GM20000 (cell line): Measurements from ENCODE around the gene CYP3A7.
"Not testable (repeated sequence)": the region's sequence is repeated elsewhere in the genome, so short reads cannot be mapped to it uniquely, and the experiment has no call there.

ENCODE experiments used
- DNase-seq: peaks from one replicate; pipeline ENCODE4 v3.0.0; 2012; ENCODE audit warnings: low spot score
- TF ChIP-seq, protein P1 (sequence below): IDR thresholded peaks from 2 replicates; pipeline ENCODE4 v1.5.1; 2012; ENCODE audit warnings: mild to moderate bottlenecking, control low read depth; ENCODE audit errors: extremely low read depth, missing control alignments

CYP3A7 gene

GRCh38 chr7:99709838-99710578 lies 25.0 kb downstream of the CYP3A7 start:
- no peak for DNase-seq
- TF ChIP-seq, protein P1, sequence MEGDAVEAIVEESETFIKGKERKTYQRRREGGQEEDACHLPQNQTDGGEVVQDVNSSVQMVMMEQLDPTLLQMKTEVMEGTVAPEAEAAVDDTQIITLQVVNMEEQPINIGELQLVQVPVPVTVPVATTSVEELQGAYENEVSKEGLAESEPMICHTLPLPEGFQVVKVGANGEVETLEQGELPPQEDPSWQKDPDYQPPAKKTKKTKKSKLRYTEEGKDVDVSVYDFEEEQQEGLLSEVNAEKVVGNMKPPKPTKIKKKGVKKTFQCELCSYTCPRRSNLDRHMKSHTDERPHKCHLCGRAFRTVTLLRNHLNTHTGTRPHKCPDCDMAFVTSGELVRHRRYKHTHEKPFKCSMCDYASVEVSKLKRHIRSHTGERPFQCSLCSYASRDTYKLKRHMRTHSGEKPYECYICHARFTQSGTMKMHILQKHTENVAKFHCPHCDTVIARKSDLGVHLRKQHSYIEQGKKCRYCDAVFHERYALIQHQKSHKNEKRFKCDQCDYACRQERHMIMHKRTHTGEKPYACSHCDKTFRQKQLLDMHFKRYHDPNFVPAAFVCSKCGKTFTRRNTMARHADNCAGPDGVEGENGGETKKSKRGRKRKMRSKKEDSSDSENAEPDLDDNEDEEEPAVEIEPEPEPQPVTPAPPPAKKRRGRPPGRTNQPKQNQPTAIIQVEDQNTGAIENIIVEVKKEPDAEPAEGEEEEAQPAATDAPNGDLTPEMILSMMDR = no peak

DNA sequence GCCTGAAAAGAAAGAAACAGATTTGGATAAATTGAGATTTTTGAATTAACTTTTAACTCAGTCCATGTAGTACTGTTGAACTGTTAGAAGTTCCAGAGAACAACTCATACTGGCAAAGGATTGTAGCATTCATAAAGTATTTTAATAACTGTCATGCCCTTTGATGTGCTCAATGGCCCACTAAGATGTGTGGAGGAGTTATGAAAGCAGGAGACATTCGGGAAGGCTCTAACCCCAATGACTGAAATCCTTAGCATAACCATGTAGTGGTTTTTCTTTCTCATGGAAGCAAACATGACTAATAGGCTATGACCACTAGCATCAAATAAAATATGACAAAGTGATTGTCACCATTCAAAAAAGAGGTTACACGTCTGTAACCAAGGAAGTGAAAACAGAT lies 25.7 kb downstream of the CYP3A7 start:
- no peak for DNase-seq
- TF ChIP-seq, protein P1 = no peak

DNA sequence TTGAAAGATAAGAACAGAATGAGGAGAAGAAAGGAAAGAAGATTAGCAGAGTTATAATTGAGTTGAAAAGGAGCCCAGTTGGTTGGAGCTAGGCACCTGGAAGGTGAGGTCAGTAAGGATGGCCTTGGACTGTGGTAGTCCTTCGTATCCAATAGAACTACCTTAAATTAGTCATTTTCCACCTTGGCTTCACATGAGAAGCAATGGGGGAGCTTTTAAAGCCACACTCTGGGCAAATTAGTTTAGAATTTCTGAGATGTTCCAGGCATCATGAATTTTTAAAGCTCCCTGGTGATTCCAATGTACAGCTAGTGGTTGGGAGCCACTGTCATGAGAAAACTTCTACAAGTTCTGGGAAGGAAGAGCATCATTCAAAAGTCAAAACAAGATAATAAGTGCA lies 27.9 kb downstream of the CYP3A7 start:
- TF ChIP-seq, protein P1 = no peak
- no peak for DNase-seq

- TF ChIP-seq, protein P1 = no peak
- DNase-seq = no peak
Observed at GRCh38 chr7:99699946-99700345, 35.0 kb downstream of the CYP3A7 start.

- DNase-seq = not testable (repeated sequence)
Observed at GRCh38 chr7:99698867-99699730, 35.9 kb downstream of the CYP3A7 start.

- TF ChIP-seq, protein P1 = no peak
- DNase-seq = no peak
Observed at GRCh38 chr7:99694912-99695304, 40.1 kb downstream of the CYP3A7 start.

DNA sequence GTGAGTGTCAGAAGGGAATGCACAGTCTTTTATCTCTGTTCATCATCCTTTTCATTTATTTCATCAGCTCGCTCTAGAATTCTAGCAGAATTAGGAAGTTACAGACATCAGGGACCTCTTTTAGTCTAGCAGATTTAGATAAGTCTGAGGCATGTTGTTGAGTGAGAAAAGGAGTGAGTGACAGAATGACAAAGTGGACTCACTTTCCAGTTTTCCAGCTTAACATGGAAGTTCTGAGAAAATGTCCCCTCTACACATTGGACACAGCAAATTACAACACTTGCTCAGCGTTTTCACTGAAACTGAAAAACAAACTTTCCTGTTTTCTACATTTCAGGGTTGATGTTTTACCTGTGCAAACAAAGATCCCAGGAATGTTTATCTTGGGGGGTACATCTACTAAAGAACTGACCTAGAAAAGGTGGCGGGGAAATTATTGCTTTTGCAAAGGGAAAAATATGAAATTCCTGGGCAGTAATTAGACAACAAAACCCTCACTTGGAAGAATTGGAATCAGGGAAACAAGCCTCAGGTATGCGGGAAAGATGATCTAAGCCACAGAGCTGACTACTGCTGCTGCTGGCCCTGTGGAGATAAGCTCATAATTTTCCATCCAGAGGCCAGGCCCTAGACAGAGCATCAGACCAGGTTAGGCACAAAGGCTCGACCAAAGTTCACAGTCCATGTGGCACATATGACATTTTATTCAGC lies 40.6 kb downstream of the CYP3A7 start:
- TF ChIP-seq, protein P1 = no peak
- no peak for DNase-seq
